ENCODE measurements around the gene FDXACB1.

Gene FDXACB1

GRCh38 chr11:111878849-111879636, at the start of gene FDXACB1, which contains the start of gene CFAP68:
FDXACB1 (minus strand) TSS chr11:111879165; CDS start chr11:111879132, 33 bp downstream.
CFAP68 (plus strand) TSS chr11:111879541; CDS start chr11:111879561, 20 bp downstream.
- DNase-seq = peak; percentile 95

- DNase-seq = peak; percentile 93
These were observed 47.8 kb upstream of the FDXACB1 start for GRCh38 chr11:111926505-111927391.

GRCh38 chr11:111925953-111926352, 47.0 kb upstream of the FDXACB1 start:
- no peak for DNase-seq

GRCh38 chr11:111923951-111924350, 45.0 kb upstream of the FDXACB1 start:
- DNase-seq = no peak

GRCh38 chr11:111923351-111923788, 44.4 kb upstream of the FDXACB1 start:
- no peak for DNase-seq

GRCh38 chr11:111922803-111923202, 43.8 kb upstream of the FDXACB1 start:
- no peak for DNase-seq

GRCh38 chr11:111921541-111922230, 42.7 kb upstream of the FDXACB1 start:
- no peak for DNase-seq

- DNase-seq = no peak
These were observed 41.9 kb upstream of the FDXACB1 start for GRCh38 chr11:111920908-111921307.

- no peak for DNase-seq
These were observed 39.7 kb upstream of the FDXACB1 start, which contains the start of gene C11orf52 for GRCh38 chr11:111918390-111919256. C11orf52 (plus strand) TSS chr11:111918913; CDS start chr11:111918973, 60 bp downstream.

- DNase-seq = no peak
These were observed 38.8 kb upstream of the FDXACB1 start for GRCh38 chr11:111917788-111918187.

GRCh38 chr11:111917312-111917711, 38.3 kb upstream of the FDXACB1 start:
- no peak for DNase-seq

- no peak for DNase-seq
These were observed 37.8 kb upstream of the FDXACB1 start for GRCh38 chr11:111916768-111917167.

- DNase-seq = no peak
These were observed 35.0 kb upstream of the FDXACB1 start for GRCh38 chr11:111913997-111914396.

- no peak for DNase-seq
These were observed 34.3 kb upstream of the FDXACB1 start for GRCh38 chr11:111913031-111913861.

GRCh38 chr11:111912535-111912934, 33.6 kb upstream of the FDXACB1 start, which contains the start of gene HSPB2:
HSPB2 (plus strand) TSS chr11:111912734; CDS start chr11:111912830, 96 bp downstream.
- no peak for DNase-seq

- no peak for DNase-seq
These were observed 32.8 kb upstream of the FDXACB1 start, which contains the start of gene CRYAB for GRCh38 chr11:111911563-111912401. CRYAB (minus strand) TSS chr11:111911770; CDS start chr11:111911724, 46 bp downstream.

GRCh38 chr11:111910676-111911562, 32.0 kb upstream of the FDXACB1 start:
- no peak for DNase-seq

- DNase-seq = no peak
These were observed 30.4 kb upstream of the FDXACB1 start for GRCh38 chr11:111909378-111909777.
